K562 (cell line): ENCODE measurements around the gene PRKAG2. TPM values are rescaled to one million over a fixed set of nuclear protein-coding genes. Genes with fewer than 3 reads are reported as not detected.

Experiments
- ATAC-seq: fragments of 200-7000 bp; cut with Tn5 transposase; 3 replicates; pipeline ENCODE4 v1.9.1; 2020; ENCODE audit warnings: moderate library complexity
- BruUV-seq: library from RNA; stranded (reverse); fragments of 400-500 nt; replicated peaks from 2 replicates; lab custom pipeline; 2021; lab: Mats Ljungman, UMichigan
- CTCF ChIA-PET: fragments of 300-600 bp; formaldehyde crosslinking; extraction: SDS; loops from one replicate; lab custom pipeline; 2021; ENCODE audit warnings: low intra/inter-chr PET ratio; lab: Yijun Ruan, JAX
- POLR2A ChIA-PET: fragments of 300-600, 350-650 bp; sonication (Branson Sonifier 250); formaldehyde crosslinking; extraction: SDS; loops from one replicate; lab custom pipeline; 2021; ENCODE audit warnings: antibody characterized with exemption, inconsistent platforms; lab: Yijun Ruan, JAX
- DNase-seq, 4 experiments: peaks; one replicate each; pipeline versions ENCODE4 v3.0.0 to v3.0.0-alpha.2; 2011 to 2018; ENCODE audit warnings: low spot score in 3 of 4, mixed read lengths in 3 of 4; ENCODE audit errors: extremely low read depth in 1 of 4
- FAIRE-seq: peaks from 2 replicates; lab custom pipeline; 2011; peaks lifted over from hg19 to GRCh38; lab: Jason Lieb, UNC
- H2AFZ ChIP-seq: 2 replicates; pipeline ENCODE4 v1.6.0; 2011; ENCODE audit warnings: low read depth, low read length, control low read depth, inconsistent platforms
- H3K27ac ChIP-seq: fragments of 200-600 bp; 3 replicates; pipeline ENCODE4 v1.8.0; 2011; ENCODE audit warnings: low read depth, mild to moderate bottlenecking, control low read depth, inconsistent platforms, low read length, moderate library complexity, mixed read lengths; ENCODE audit errors: extremely low read depth
- H3K27me3 ChIP-seq, 2 experiments: fragments of 300-600 bp in 1 of 2; 2 replicates in 1 of 2; 3 replicates in 1 of 2; pipeline versions ENCODE4 v1.6.0 to v1.8.0; 2011; ENCODE audit warnings: inconsistent platforms in 2 of 2, low read length in 2 of 2, mild to moderate bottlenecking in 1 of 2, mixed read lengths in 1 of 2, moderate library complexity in 1 of 2; ENCODE audit not compliant: control insufficient read depth in 2 of 2, insufficient read depth in 2 of 2
- H3K36me3 ChIP-seq: fragments of 300-600 bp; 3 replicates; pipeline ENCODE4 v1.8.0; 2011; ENCODE audit warnings: mild to moderate bottlenecking, low read length, inconsistent platforms; ENCODE audit not compliant: control insufficient read depth, insufficient read depth
- H3K4me1 ChIP-seq, 2 experiments: fragments of 200-600 bp in 1 of 2; replicated peaks in 1 of 2; 2 replicates in 1 of 2; 3 replicates in 1 of 2; pipeline versions ENCODE4 v1.5.1 to v1.8.0; 2011; ENCODE audit warnings: inconsistent platforms in 2 of 2, low read length in 2 of 2, mild to moderate bottlenecking in 1 of 2, mixed read lengths in 1 of 2, moderate library complexity in 1 of 2; ENCODE audit not compliant: control insufficient read depth in 2 of 2, insufficient read depth in 2 of 2
- H3K4me2 ChIP-seq: 2 replicates; pipeline ENCODE4 v1.6.1; 2011; ENCODE audit warnings: low read length, control low read depth, inconsistent platforms, mixed read lengths; ENCODE audit not compliant: insufficient read depth
- H3K4me3 ChIP-seq: fragments of 200-600 bp; sonication (generic), shearing (Covaris generic); 2 replicates; pipeline ENCODE4 v1.5.1; 2016; ENCODE audit warnings: control low read depth, inconsistent platforms
- H3K79me2 ChIP-seq: fragments of 200-600 bp; 3 replicates; pipeline ENCODE4 v1.8.0; 2011; ENCODE audit warnings: low read length, inconsistent platforms; ENCODE audit not compliant: control insufficient read depth, insufficient read depth
- H3K9ac ChIP-seq, 2 experiments: 2 replicates each; pipeline versions ENCODE4 v1.6.0 to v1.6.1; 2011; ENCODE audit warnings: low read depth in 2 of 2, low read length in 2 of 2, control low read depth in 1 of 2, inconsistent platforms in 1 of 2, mild to moderate bottlenecking in 1 of 2, mixed read lengths in 1 of 2; ENCODE audit not compliant: insufficient read depth in 1 of 2
- H3K9me1 ChIP-seq: one replicate; pipeline ENCODE4 v1.6.0; 2011; ENCODE audit warnings: inconsistent platforms, mild to moderate bottlenecking, low read length, moderate library complexity; ENCODE audit not compliant: control insufficient read depth, insufficient read depth
- H3K9me3 ChIP-seq: replicated peaks from 2 replicates; pipeline ENCODE4 v1.5.1; 2011; ENCODE audit warnings: low read depth, low read length, inconsistent platforms; ENCODE audit not compliant: control insufficient read depth, insufficient read depth
- H4K20me1 ChIP-seq: replicated peaks from 2 replicates; pipeline ENCODE4 v1.6.1; 2011; ENCODE audit warnings: low read length, inconsistent platforms, mixed read lengths; ENCODE audit not compliant: control insufficient read depth, insufficient read depth
- E2F8 ChIP-seq: fragments of 450-650 bp; IDR thresholded peaks from 2 replicates; pipeline ENCODE4 v1.7.1; 2018; ENCODE audit warnings: mild to moderate bottlenecking, low read depth; ENCODE audit not compliant: partially characterized antibody
- HNRNPK ChIP-seq: fragments of 200-400 bp; formaldehyde crosslinking; IDR thresholded peaks from one replicate; pipeline ENCODE4 v1.6.1; 2018; ENCODE audit warnings: mild to moderate bottlenecking, low read depth, low read length; ENCODE audit not compliant: poor library complexity, severe bottlenecking
- KLF16 ChIP-seq: IDR thresholded peaks from 2 replicates; pipeline ENCODE4 v1.6.1; 2016; ENCODE audit warnings: antibody characterized with exemption
- MAFG ChIP-seq: fragments of 450-650 bp; conservative IDR thresholded peaks from 2 replicates; pipeline ENCODE4 v1.6.1; 2016; ENCODE audit warnings: missing genetic modification characterization, missing compliant biosample characterization
- POLR2G ChIP-seq: fragments of 200-400 bp; formaldehyde crosslinking; IDR thresholded peaks from 2 replicates; pipeline ENCODE4 v1.6.1; 2017; ENCODE audit warnings: low read depth, mild to moderate bottlenecking, antibody characterized with exemption, low read length, moderate library complexity
- ZNF143 ChIP-seq: sonication (generic); formaldehyde crosslinking; IDR thresholded peaks from 2 replicates; pipeline ENCODE4 v1.9.0; 2022; ENCODE audit warnings: mild to moderate bottlenecking, missing genetic modification reagents
- ZNF561 ChIP-seq: fragments of 450-650 bp; formaldehyde crosslinking; conservative IDR thresholded peaks from 2 replicates; pipeline ENCODE4 v1.4.0; 2020; ENCODE audit warnings: mild to moderate bottlenecking, moderate library complexity
- WGBS: fragments of 100-300 bp; shearing (Covaris generic); methylation state at CpG from one replicate; pipeline ENCODE4 v1.1.6; 2016; ENCODE audit warnings: low coverage, mixed read lengths; ENCODE audit not compliant: insufficient coverage; ENCODE audit errors: missing lambda C conversion rate; 5-methylcytosine and 5-hydroxymethylcytosine counted together
- in situ Hi-C: fragments of 300-500 bp; cut with MboI; formaldehyde crosslinking; loops from 4 replicates; pipeline ENCODE4 v1.15.0; 2018; ENCODE audit warnings: inconsistent platforms, mixed read lengths
- intact Hi-C: fragments of 100-400 bp; cut with micrococcal nuclease; formaldehyde crosslinking; loops from 2 replicates; pipeline ENCODE4 v1.14.2; 2022
- polyA plus RNA-seq, 8 experiments: library from polyadenylated mRNA; depleted of rRNA in 4 of 8; stranded (reverse) in 5 of 8; unstranded in 3 of 8; fragments of >200 nt; fragmentation: Nextera tagmentation in 2 of 8; fragmentation: Illumina TruSeq in 1 of 8; extraction: Ambion mirVana in 2 of 8; extraction: Trizol in 1 of 8; gene quantifications; 2 replicates each; pipeline versions ENCODE4 v1.2.1 to v1.2.3, GENCODE V29; 2011 to 2014; ENCODE audit warnings: inconsistent platforms in 1 of 8, missing spikeins in 1 of 8
- total RNA-seq, 7 experiments: library from RNA; depleted of rRNA in 6 of 7; stranded (reverse); fragments of >200 nt in 6 of 7; fragmentation: Illumina TruSeq in 2 of 7; extraction: Trizol in 2 of 7; gene quantifications; 2 replicates each; pipeline versions ENCODE4 v1.2.1 to v1.2.3, GENCODE V29; 2011 to 2021; ENCODE audit warnings: low replicate concordance in 1 of 7

The PRKAG2 gene
- total and polyA plus RNA-seq, 9 of the 15 experiments (the other 6 are each of a cell fraction or from before 2014, with no cell fraction given), result 0.99 to 5.6 (median 3.3) TPM

DNA sequence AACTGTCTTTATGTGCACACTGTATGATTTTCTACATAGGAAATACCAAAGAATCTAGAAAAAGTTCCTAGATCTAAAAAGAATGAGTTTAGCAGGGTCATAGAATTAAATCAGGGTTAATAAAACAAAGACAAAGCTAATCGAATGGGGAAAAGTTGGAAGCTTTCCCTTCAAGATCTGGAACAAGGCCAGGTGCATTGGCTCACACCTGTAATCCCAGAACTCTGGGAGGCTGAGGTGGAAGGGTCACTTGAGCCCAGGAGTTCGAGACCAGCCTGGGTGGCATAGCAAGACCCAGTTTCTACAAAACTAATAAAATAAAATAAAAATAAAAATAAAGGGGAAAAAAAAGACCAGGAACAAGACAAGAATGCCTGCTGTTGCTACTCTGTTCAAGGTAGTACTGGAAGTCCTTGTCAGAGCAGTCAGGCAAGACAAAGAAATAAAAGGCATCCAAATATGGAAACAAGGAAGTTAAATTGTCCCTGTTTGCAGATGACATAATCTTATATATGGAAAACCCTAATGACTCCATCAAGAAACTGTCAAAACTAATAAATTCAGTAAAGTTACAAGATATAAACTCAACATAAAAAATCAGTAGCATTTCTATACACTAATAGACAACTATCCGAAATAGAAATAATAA lies 281.1 kb downstream of the PRKAG2 start:
- no peaks in the 10 kb centered on the region for H3K9me3 ChIP-seq
- H2AFZ ChIP-seq, result no peak overlapping the region
- H3K9ac ChIP-seq, result no peak overlapping the region
- intact Hi-C loops, result no loop called here
- no peak overlapping the region for H3K4me3 ChIP-seq
- no peaks in the 10 kb centered on the region for H3K79me2 ChIP-seq
- ChIA-PET CTCF (no interaction called here), POLR2A (no interaction called here)
- H3K27me3 ChIP-seq, result peaks cover 48 to 54% of the 10 kb centered on the region in 2 experiments
- no peaks in the 10 kb centered on the region for H3K36me3 ChIP-seq
- DNase-seq (no peak), FAIRE-seq (no peak), ATAC-seq (no peak)
- in situ Hi-C loops, result no loop called here
- TF ChIP-seq KLF16, result no peak
- TF ChIP-seq HNRNPK, result no peak
- TF ChIP-seq POLR2G, result no peak
- TF ChIP-seq E2F8, result no peak
- no peak for TF ChIP-seq MAFG (tag)
- TF ChIP-seq ZNF561, result no peak
- no peak for TF ChIP-seq ZNF143 (CRISPR knock-in tag)
- peaks cover 7% of the 10 kb centered on the region; the same call in 1 of the 2 replicates for H4K20me1 ChIP-seq
- BruUV-seq, result no TSS peak
- H3K27ac ChIP-seq, result no peak overlapping the region
- H3K4me2 ChIP-seq, result no peak overlapping the region
- WGBS, result 0% methylated on average over 3 of the region's 3 CpGs
- no peaks in the 10 kb centered on the region for H3K4me1 ChIP-seq
- H3K9me1 ChIP-seq, result no peaks in the 10 kb centered on the region
